GM18873 (cell line): ENCODE measurements around the gene FCGR2B.
"Not testable (repeated sequence)": the region's sequence is repeated elsewhere in the genome, so short reads cannot be mapped to it uniquely, and the experiment has no call there.

Experiments used
- ATAC-seq: cut with Tn5 transposase; IDR thresholded peaks from one replicate; pipeline ENCODE4 v1.9.1; 2021; ENCODE audit warnings: mild to moderate bottlenecking, moderate library complexity, moderate number of reproducible peaks; ENCODE audit not compliant: unreplicated experiment, low FRiP score

Gene FCGR2B

DNA sequence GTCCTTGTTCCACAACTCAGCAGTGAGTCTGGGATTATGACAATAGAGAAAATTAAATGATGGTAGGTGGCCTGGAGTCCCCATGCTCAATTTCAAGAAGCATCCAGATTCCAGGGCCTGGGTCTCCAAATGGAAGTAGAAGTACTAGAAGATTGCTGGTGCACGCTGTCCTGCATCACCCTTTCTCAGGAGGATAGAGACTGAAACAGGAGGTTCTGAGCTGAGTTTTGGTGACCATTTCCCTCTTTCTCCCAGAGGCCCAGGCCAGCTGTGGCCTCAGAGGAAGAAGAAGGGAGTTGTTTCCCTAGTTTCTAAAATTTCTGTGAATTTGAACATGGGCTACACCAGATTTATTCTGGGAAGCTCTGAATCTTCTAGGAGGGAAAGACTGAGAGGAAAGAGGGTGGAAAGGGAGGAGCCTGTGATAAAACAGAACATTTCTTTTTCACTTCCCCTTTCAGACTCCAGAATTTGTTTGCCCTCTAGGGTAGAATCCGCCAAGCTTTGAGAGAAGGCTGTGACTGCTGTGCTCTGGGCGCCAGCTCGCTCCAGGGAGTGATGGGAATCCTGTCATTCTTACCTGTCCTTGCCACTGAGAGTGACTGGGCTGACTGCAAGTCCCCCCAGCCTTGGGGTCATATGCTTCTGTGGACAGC is at the start of gene FCGR2B:
Gene FCGR2B, plus strand, starts transcription at position 460 of the 656 bp plus-strand sequence. Its CDS starts 99 bp downstream, at position 559.
- ATAC-seq = not testable (repeated sequence)

DNA sequence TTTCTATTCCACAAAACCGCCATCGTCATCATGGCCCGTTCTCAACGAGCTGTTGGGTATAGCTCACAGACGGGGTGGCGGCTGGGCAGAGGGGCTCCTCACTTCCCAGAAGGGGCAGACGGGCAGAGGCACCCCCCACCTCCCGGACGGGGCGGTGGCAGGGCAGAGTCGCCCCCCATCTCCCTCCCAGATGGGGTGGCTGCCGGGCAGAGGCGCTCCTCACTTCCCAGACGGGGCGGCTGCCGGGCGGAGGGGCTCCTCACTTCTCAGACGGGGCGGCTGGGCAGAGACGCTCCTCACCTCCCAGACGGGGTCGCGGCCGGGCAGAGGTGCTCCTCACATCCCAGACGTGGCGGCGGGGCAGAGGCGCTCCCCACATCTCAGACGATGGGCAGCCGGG is 46.5 kb upstream of the FCGR2B start:
- not testable (repeated sequence) for ATAC-seq

DNA sequence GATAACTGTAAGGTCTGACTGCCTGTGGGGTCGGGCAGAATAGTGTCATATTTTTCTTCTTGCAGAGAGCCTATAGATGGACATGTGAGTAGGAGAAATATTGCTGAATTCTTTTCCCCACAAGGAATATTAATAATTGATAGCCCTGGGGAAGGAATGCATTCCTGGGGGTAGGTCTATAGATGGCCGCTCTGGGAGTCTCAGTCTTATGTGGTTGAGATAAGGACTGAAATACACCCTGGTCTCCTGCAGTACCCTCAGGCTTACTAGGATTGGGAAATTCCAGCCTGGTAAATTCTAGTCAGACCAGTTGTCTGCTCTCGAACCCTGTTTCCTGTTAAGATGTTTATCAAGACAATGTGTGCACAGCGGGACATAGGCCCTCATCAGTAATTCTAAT is 44.4 kb upstream of the FCGR2B start:
- ATAC-seq = not testable (repeated sequence)

DNA sequence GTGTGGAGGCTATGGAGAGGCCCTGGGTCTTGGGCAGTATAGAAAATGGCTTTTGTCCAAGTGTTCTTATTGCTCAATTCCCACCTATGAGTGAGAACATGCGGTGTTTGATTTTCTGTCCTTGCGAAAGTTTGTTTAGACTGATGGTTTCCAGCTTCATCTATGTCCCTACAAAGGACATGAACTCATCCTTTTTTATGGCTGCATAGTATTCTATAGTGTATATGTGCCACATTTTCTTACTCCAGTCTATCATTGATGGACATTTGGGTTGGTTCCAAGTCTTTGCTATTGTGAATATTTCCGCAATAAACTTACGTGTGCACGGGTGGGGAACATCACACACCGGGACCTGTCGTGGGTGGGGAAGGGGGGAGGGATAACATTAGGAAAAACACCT is 42.5 kb upstream of the FCGR2B start:
- ATAC-seq = not testable (repeated sequence)

DNA sequence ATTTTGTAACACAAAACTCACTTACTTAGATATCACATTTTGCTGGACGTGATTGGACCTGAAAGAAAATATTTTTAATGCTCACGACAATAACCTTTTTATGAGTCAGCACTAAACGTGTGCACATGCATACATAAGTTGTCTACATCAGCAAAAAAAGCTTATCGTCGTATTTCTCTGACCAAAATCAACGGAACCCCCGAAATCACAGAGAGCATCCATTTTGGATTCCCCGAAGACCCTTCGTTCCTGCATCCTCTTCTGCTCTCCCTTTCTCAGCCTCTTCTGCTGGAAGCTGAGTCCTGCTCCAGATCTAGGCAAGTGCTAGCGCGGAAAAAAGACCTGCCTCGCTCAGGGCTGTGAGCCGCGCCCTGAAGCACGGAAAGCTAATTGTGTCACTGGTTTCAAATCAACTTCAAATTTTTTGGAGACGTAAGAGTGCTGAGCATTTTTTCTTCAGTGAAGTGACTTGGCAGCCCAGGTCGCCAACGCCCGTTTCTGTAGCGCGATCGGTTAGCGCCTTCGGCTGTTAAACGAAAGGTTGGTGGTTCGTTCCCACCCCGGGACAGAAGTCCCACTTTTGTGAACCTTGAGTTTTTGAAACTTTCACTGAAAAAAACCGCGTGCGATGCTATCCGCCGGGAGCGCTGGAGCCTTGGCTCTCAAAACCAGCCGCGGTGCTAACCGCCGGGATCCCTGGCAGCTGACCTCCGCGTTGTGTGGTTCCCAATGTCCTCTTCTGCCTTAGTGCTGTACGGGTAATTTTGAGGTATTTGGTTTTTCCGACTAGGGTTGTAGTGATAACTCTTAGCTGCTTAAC is 41.6 kb upstream of the FCGR2B start:
- not testable (repeated sequence) for ATAC-seq

DNA sequence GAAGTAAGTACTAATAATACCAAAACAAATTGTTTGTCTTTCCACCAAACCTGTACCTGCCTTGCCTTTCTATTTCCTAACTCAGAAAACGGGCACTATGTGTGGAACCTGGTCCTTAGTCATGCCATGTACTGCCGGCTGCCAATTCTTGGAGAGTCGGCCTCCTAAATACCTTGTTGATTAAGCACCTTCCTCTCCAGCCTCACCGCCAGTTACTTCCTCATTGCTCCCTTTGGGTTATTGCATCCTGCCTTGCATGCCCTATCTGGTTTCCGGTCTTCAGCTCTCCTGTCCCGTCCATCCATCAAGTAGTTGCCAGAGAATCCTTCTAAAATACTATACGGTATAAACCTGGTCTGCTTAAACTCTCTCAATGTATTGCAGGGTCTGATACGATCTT is 40.9 kb upstream of the FCGR2B start:
- ATAC-seq = not testable (repeated sequence)

DNA sequence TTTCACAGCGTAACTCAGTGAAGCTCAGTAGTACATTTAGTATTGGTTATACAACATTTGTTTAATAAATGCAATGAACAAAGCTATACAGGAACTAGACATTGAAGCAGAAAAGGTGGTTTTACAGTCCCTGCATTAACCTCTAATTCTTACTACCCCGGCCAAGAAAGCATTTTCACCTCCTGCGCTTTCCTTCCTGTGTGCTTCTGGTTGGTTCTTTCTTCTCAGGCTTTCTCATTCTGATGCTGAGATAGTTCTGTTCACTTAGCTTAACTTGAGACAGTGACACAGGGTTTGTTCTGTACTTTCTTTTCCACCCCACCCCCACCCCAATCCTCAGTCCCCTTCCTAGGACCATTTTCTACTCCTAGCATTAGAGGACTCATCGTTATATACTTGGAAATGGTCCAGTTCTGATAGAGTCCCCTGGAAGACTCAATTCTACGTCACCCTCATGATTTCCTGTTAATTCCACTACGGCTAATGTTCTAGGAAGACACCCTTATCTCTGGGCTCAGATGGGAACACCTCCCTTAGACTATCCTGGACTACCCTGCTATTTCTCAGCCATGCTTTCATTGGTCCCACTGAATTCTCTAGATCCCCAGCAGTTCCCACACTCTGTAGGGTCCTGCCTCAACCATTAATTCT is 39.4 kb upstream of the FCGR2B start:
- ATAC-seq = not testable (repeated sequence)

DNA sequence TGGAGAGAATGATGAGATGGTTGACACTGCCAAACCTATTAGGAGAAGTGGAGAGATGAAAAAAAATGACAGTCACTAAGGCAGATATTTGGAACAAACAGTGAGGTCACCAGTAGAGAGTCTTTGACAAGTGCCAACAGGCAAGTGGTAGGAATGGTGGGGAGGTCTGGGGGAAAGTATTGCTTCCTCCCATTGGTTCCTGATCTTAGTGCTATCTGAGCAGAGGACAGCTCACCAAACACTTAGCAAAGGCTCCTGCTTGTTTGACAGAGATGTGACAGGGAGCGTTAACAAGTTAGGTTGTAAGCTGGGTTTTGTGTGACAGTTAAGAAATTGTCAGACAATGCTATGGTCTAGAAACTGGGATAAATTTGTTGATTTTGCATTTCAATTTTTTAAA is 38.3 kb upstream of the FCGR2B start:
- ATAC-seq = not testable (repeated sequence)

DNA sequence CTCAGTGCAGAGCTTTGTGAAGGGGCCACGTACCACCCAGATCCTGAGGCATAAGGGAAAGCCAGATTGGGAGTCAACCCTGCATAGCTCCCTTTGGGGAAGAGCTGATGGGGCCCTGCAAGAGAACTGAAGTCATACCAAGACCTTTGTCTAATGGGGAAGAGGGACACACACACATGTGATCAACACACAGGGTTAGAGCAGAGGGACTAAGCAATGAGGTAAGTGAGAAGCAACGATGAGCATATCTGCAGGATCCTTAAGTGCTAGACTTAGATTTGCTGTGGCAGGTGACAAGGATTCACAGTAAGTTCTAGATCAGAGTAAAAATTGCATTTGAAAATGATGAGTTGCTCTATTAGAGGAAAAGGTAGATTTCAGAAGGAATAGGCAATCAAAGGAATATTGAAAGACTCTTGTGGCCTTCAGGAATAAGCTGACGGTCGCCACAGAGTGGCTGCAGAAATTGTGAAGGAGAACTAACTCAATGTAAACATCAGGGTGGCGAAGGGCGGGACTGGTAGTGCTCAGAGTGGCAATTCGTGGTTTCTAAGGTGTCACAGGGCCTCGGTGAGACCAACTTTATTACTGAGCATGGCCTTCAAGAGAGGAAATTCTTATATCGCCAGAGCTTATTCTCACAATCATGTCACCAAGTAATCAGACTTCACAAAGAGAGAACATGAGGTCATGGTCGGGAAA is 36.3 kb upstream of the FCGR2B start:
- ATAC-seq = not testable (repeated sequence)

DNA sequence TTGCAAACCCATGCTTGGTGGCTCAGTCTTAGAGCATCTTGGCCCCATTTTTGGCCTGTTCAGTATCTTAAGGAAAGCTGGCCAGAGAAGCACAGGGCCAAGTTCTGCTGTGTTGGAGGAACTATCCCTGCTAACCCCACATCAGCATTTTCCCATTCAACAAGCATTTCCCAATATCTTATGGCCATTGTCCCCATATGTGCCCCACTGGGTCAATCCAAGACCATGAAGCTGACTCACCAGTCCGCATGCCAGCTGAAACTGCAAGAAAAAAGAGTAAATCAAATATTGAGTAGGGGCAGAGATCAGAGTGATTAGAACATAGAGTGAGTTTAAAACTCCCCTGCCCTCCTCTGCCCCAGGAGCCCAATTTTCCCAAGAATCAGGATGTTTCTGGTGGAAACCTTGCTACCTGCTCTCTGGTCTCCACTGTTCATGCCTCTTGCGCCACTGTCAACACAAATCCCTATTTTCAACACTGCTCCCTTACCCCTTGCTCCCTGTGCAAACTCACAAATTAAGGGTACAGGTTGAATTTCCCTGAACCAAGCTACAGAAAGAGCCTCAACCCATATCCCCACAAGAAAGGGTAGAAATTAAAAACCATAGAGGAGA is 32.7 kb upstream of the FCGR2B start:
- ATAC-seq = not testable (repeated sequence)

DNA sequence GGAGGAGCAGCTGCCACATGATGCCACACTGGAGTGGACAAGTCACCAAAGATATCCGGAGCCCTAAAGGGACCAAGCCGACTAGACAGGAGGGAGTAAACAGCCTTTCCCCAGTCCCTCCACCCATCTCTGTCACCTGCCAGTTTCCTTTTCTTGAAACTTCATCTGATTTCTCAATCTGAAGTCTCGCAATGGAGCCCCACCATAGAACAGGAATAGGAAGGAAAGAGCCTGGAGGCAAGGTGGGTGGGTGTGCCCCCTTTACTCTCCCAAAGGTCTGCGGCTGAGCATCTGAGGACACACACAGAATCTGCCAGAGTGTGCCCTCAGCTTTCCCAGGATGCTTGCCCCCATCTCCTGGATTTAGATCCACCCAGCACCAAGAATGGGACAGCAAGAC is 31.9 kb upstream of the FCGR2B start, which contains the start of gene FCGR3B:
Gene FCGR3B, minus strand, starts transcription at position 101 of the 400 bp plus-strand sequence. Its CDS starts 82 bp downstream, at position 19.
- no peak for ATAC-seq

DNA sequence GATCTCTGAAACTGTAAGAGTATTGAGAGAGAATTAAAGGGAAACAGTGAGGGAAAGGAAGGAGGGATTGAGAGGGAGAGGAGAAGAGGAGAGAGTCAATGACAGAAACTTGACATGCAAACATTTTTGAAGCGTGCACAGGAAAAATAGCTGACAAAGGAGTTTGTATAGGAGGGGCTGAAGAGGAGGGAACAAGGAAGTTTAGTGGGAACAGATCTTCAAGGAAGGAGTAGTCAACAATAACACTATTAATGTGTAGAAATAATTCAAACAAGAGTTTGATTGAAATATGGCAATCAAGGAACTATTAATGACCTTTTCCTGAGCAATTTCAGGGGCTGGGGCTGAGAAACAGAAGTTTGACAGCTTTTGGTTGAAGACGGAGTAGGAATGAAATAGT is 27.9 kb upstream of the FCGR2B start:
- ATAC-seq = not testable (repeated sequence)

DNA sequence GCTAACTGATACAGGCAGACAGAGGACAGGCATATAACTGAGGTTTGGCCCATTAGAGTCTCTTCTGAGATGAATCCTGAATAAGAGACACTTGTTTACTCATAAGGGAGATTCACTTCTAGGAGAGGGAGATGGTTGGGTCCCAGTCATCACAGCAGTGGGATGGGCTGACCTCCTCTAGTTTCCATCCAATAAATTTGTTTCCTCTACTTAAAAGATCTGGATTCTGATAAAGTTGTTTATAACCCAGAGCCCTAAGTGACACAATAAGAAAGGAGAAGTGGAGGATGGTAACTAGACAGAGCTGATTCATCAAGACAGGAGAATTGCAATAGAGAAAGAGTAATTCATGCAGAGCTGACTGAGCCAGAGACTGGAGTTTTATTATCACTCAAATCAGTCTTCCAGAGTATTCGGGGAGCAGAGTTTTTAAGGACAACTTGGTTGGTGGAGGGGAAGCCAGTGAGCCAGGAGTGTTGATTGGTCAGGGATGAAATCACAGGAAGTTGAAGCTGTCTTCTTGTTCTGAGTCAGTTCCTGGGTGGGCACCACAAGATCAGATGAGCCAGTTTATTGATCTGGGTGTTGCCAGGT is 26.7 kb upstream of the FCGR2B start:
- ATAC-seq = not testable (repeated sequence)

DNA sequence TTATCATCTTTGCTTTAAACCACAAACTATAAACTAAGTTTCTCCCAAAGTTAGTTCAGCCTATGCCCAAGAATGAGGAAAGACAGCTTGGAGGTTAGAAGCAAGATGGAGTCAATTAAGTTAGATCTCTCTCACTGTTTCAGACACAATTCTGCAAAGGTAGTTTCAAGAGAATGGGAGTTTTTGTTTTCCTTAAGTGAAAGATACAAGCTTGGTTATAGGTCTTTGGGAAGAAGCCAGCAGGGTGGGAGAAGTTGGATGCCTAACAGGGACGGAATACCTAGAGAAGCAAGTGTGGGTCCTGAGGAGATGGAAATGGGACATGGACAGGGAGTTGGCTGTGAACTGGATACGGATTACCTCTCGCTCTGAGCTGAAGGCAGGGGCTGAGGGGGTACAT is 26.0 kb upstream of the FCGR2B start:
- not testable (repeated sequence) for ATAC-seq

DNA sequence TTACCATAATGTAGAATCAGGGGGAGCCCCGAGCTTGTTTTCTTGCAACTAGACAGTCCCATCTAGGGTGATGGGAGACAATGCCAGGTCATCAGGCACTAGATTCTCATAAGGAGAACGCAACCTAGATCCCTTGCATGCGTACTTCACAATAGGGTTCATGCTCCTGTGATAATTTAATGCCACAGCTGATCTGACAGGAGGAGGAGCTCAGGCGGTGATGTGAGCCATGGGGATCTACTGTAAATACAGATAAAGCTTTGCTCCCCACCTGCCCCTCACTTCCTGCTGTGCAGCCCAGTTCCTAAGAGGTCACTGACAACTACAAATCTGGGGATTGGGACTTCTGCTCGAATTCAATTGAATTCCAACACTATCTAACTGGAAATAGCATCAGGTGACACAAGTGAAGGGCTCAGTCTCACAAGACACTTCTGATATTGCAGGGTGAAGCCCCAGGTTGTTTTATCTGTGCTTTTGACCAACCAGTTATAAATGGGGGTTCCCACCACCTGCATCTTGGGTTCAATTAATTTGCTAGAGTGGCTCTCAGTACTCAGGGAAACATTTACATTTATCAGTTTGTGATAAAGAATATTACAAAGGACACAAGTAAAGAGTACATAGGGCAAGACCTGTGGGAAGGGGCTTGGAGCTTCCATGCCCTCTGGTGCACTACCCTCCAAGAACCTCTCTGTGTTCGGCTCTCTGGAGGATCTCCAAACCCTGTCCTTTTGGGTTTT is 24.5 kb upstream of the FCGR2B start:
- not testable (repeated sequence) for ATAC-seq

DNA sequence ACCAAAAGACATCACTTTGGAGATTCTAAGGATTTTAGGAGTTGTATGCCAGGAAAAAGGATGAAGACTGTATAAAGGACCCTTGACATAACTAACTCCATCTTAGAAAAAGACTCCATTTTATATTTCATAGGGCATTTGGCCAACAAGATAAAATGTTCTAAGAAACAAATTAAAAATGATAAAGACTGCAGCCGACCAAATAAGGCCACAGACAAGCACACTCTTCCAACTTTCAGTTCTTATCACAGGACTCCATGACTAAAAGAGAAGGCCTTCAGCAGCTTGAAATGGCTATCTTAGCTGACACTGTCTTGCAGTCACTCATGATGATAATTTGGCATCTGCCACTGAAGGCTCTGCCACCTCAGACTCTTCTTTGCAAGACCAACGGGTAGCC is 23.7 kb upstream of the FCGR2B start:
- not testable (repeated sequence) for ATAC-seq

DNA sequence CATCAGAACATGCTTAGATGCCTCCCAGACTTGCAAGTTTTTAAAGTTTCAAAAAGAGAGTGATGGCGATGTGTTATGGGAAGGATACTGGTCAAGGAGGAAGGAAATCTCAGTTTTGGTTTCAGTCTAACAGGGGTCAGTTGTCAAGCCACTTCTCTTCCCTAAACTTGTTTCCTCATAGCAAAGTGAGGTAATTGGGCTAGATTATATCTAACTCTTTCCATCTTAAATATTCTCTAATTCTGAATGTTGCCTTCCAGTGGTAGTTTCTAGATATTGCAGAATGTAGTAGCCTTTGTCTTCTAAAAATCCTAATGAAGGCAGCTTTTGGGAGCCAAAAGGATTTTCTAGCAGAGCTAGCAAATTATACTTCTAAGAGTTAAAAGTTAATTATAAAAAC is 20.2 kb upstream of the FCGR2B start:
- ATAC-seq = not testable (repeated sequence)

DNA sequence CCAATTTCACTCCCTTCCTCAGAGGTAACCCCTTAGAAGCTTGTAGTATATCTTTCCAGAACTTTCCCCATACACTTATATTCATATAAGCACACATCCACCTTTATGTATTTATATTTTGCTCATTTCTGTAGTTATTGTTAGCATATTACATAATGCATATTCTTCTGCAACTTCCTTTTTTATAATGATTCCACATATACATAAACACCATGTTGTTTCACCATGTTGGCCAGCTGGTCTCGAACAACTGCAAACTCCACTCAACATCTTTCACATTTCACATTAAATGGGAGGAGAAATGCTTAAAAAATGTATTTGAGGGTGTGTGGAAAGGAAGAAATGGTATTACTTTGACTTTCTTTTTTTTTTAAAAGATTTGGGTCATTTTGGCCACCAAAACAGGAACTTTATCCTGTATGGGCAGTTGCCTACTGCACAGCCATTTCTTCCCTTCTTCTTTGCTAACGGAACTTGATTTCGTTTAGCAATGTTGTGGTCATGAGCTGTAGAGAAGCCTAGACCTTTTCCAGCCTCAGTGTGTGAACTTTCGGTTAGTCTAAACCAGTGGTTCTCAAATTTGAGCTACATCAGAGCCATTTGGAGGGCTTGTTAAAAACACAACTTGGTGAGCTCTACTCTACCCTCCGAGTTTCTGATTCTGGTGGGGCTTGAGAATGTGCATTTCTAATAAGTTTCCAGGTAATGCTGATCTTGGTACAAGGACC is 19.3 kb upstream of the FCGR2B start:
- ATAC-seq = not testable (repeated sequence)
